Stimulated activated CD8-positive, alpha-beta memory T cell treated with anti-CD3 and anti-CD28 coated beads, Interleukin-12 subunit alpha, Interleukin-12 subunit beta, amount 100 ng/mL, for 4 hours (primary cell): ENCODE data around the gene FRMPD1.

Experiments
- DNase-seq: peaks from one replicate; pipeline ENCODE4 v3.0.0-alpha.2; 2020; ENCODE audit warnings: low read depth

The FRMPD1 gene

GRCh38 chr9:37678789-37679273, 28.1 kb downstream of the FRMPD1 start:
- no peak for DNase-seq

- no peak for DNase-seq
Measured at GRCh38 chr9:37679649-37680402, 29.1 kb downstream of the FRMPD1 start.

GRCh38 chr9:37682951-37683350, 32.2 kb downstream of the FRMPD1 start:
- no peak for DNase-seq

GRCh38 chr9:37683531-37684371, 33.0 kb downstream of the FRMPD1 start:
- no peak for DNase-seq

- DNase-seq = no peak
Measured at GRCh38 chr9:37692622-37693221, 42.0 kb downstream of the FRMPD1 start.

- no peak for DNase-seq
Measured at GRCh38 chr9:37693260-37693659, 42.5 kb downstream of the FRMPD1 start.

GRCh38 chr9:37694355-37694754, 43.6 kb downstream of the FRMPD1 start:
- no peak for DNase-seq

- DNase-seq = no peak
Measured at GRCh38 chr9:37696528-37696927, 45.8 kb downstream of the FRMPD1 start.

GRCh38 chr9:37700131-37700530, 49.4 kb downstream of the FRMPD1 start:
- no peak for DNase-seq

GRCh38 chr9:37700900-37701299, 50.1 kb downstream of the FRMPD1 start:
- DNase-seq = no peak

- DNase-seq = no peak
Measured at GRCh38 chr9:37705787-37706186, 55.0 kb downstream of the FRMPD1 start.

- no peak for DNase-seq
Measured at GRCh38 chr9:37706290-37706689, 55.5 kb downstream of the FRMPD1 start.

- DNase-seq = no peak
Measured at GRCh38 chr9:37707748-37708147, 57.0 kb downstream of the FRMPD1 start.

- no peak for DNase-seq
Measured at GRCh38 chr9:37710046-37710445, 59.3 kb downstream of the FRMPD1 start.

GRCh38 chr9:37715260-37715659, 64.5 kb downstream of the FRMPD1 start:
- DNase-seq = no peak

GRCh38 chr9:37715991-37716505, 65.3 kb downstream of the FRMPD1 start:
- no peak for DNase-seq

- no peak for DNase-seq
Measured at GRCh38 chr9:37719526-37719925, 68.8 kb downstream of the FRMPD1 start.

GRCh38 chr9:37727013-37727412, 76.3 kb downstream of the FRMPD1 start:
- DNase-seq = no peak

GRCh38 chr9:37729499-37729898, 78.7 kb downstream of the FRMPD1 start:
- no peak for DNase-seq

- DNase-seq = no peak
Measured at GRCh38 chr9:37730256-37730655, 79.5 kb downstream of the FRMPD1 start.

GRCh38 chr9:37730839-37731238, 80.1 kb downstream of the FRMPD1 start:
- DNase-seq = no peak

- no peak for DNase-seq
Measured at GRCh38 chr9:37732086-37732741, 81.5 kb downstream of the FRMPD1 start.
